Measurements from ENCODE around the gene SLC27A3.

DNA sequence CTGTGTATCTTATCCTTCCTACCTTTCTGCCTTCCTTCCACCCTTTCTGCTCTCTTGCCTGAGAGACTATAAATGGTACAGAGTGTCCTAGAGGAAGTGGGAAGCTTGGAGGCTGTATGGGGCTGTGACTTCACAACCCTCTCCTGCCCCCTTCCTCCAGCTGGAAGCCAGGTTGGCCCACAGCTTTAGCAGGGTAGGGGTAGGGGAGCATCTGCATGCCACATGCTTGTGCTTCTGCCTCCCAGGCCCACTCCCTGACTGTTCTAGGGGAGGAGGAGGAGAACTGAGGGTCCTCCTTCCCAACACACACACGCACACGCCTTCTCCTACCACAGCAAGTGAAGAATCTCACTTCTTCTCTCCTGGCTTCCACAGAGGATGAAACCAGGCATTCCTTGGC, 3.9 kb upstream of the SLC27A3 start:
- TF ChIP-seq, protein P1, sequence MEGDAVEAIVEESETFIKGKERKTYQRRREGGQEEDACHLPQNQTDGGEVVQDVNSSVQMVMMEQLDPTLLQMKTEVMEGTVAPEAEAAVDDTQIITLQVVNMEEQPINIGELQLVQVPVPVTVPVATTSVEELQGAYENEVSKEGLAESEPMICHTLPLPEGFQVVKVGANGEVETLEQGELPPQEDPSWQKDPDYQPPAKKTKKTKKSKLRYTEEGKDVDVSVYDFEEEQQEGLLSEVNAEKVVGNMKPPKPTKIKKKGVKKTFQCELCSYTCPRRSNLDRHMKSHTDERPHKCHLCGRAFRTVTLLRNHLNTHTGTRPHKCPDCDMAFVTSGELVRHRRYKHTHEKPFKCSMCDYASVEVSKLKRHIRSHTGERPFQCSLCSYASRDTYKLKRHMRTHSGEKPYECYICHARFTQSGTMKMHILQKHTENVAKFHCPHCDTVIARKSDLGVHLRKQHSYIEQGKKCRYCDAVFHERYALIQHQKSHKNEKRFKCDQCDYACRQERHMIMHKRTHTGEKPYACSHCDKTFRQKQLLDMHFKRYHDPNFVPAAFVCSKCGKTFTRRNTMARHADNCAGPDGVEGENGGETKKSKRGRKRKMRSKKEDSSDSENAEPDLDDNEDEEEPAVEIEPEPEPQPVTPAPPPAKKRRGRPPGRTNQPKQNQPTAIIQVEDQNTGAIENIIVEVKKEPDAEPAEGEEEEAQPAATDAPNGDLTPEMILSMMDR (IDR thresholded peaks at IDR 0.05), result no peak
- TF ChIP-seq POLR2AphosphoS5 (IDR thresholded peaks at IDR 0.05) (no peak), POLR2A (IDR thresholded peaks at IDR 0.05) (no peak), EP300 (IDR thresholded peaks at IDR 0.05) (no peak)

Measured in sigmoid colon (tissue), 4 donors.